ENCODE results near the gene NFIX.

DNA sequence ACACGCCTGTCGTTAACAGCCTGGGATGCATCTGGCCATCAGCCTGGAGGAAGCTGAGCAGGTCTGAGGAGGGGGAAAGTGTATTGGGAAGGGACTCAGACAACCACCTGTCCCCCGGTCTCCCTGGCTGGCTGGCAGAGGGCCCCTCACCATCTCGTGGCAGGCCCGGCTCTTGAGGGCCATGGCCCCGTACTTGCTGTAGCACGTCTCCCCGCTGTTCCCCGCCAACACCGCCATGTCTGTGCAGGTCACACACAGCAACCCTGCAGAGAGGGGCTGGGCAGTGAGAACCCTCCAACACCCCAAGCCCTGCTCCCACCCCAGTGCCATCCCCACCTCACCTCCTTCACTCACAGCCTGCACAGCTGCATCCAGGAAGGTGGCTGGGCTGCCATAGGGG is 117.3 kb downstream of the NFIX start:
- TF ChIP-seq POLR2A (IDR thresholded peaks at IDR 0.05): no peak
- TF ChIP-seq, protein P1, sequence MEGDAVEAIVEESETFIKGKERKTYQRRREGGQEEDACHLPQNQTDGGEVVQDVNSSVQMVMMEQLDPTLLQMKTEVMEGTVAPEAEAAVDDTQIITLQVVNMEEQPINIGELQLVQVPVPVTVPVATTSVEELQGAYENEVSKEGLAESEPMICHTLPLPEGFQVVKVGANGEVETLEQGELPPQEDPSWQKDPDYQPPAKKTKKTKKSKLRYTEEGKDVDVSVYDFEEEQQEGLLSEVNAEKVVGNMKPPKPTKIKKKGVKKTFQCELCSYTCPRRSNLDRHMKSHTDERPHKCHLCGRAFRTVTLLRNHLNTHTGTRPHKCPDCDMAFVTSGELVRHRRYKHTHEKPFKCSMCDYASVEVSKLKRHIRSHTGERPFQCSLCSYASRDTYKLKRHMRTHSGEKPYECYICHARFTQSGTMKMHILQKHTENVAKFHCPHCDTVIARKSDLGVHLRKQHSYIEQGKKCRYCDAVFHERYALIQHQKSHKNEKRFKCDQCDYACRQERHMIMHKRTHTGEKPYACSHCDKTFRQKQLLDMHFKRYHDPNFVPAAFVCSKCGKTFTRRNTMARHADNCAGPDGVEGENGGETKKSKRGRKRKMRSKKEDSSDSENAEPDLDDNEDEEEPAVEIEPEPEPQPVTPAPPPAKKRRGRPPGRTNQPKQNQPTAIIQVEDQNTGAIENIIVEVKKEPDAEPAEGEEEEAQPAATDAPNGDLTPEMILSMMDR (IDR thresholded peaks at IDR 0.05): no peak

Measured in ovary (tissue), 3 donors.